ENCODE measurements around the gene TPCN2.

Gene TPCN2

GRCh38 chr11:69006816-69007215 lies 41.9 kb upstream of the TPCN2 start:
- TF ChIP-seq SIN3A (IDR thresholded peaks at IDR 0.05; ENCODE audit: borderline replicate concordance, insufficient read depth, low read length) (no peak), FOXP2 (optimal IDR thresholded peaks at IDR 0.05; ENCODE audit: borderline replicate concordance, extremely low read depth, extremely low read length, insufficient read depth) (no peak), TAF1 (IDR thresholded peaks at IDR 0.05; ENCODE audit: borderline replicate concordance, insufficient read depth, low read length) (no peak)

- no peak for TF ChIP-seq REST (IDR thresholded peaks at IDR 0.05; ENCODE audit: insufficient read depth in 1 of 2, low read depth in 2 of 2, low read length in 2 of 2)
- TF ChIP-seq POLR2AphosphoS5 (IDR thresholded peaks at IDR 0.05; ENCODE audit: low read depth, low read length) = no peak
- TF ChIP-seq SIN3A (IDR thresholded peaks at IDR 0.05; ENCODE audit: borderline replicate concordance, insufficient read depth, low read length) = no peak
- no peak for TF ChIP-seq TAF1 (IDR thresholded peaks at IDR 0.05; ENCODE audit: borderline replicate concordance, insufficient read depth, low read length)
- TF ChIP-seq FOXP2 (optimal IDR thresholded peaks at IDR 0.05; ENCODE audit: borderline replicate concordance, extremely low read depth, extremely low read length, insufficient read depth) = no peak
Observed at GRCh38 chr11:69007975-69008381, 40.8 kb upstream of the TPCN2 start.

DNA sequence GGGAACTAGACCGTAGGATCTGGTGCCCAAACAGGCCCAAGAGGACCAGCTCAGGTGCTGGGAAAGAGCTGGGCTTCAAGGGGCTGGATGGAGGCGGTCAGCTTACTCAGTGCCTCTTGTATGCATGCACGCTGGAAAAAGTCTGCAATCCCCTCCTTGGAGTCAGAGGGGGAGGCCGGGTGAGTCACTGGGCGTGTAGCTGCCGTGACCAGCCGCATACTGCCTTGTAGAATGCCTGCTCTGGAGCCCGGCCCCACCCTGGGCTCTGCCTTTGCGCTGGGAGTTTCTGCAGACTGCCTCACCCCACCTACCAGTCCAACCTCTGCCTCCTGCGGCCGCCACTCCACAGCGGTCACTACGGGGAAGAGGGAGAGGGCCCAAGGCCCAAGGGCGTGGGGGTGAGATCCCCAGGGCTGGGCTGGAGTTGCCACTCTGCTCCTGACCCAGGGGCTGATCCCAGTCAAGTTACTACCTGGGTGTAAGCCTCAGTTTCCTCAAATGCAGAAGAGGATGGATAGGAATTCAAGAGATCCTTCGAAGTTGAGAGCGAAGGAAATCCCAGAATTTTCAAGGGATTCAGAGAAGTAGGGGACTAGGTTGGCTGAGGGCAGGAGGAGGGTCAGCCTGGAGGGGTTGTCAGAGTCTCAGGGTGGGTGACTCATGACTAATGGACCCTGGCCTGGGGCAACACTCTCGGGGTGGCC lies 39.8 kb upstream of the TPCN2 start:
- TF ChIP-seq TAF1 (IDR thresholded peaks at IDR 0.05; ENCODE audit: borderline replicate concordance, insufficient read depth, low read length) = no peak
- no peak for TF ChIP-seq SIN3A (IDR thresholded peaks at IDR 0.05; ENCODE audit: borderline replicate concordance, insufficient read depth, low read length)
- no peak for TF ChIP-seq POLR2AphosphoS5 (IDR thresholded peaks at IDR 0.05; ENCODE audit: low read depth, low read length)
- no peak for TF ChIP-seq FOXP2 (optimal IDR thresholded peaks at IDR 0.05; ENCODE audit: borderline replicate concordance, extremely low read depth, extremely low read length, insufficient read depth)
- no peak for TF ChIP-seq REST (IDR thresholded peaks at IDR 0.05; ENCODE audit: insufficient read depth in 1 of 2, low read depth in 2 of 2, low read length in 2 of 2)

DNA sequence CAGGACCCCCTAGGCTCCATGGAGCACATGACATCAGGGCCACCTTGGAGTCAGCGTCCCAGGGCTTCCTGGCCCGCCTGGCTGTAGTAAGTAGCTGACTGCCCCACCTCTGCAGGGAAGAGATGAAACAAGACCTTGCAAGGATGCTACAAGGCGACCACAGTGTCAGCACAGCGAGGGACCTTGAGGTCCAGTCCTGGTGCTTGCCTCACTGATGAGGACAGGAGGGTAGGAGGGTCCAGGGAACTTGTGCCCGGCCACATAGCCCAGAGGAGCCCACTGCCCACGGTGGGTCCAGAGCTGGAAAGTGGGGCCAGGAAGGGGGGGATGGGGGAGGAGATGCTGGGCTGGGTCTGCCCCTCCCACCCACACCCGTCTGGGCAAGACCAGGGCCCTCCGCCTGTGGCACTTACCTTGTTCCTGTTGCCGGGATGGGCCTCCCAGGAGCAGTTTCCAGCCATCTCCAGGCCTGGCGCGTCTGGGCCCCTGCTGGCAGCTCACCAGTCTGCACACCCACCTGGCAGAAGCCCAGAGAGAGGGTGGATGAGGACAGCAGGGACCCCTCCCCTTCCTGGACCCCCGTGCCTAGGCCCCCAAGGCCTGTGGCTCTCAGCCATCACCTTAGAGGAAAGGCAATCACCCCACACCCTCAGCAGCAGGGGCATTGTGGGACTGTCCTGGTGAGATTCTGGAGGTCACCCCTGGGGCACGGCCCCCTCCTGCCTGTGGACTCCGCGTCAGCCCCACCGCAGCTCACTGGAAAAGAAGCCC lies 39.1 kb upstream of the TPCN2 start:
- TF ChIP-seq POLR2AphosphoS5 (IDR thresholded peaks at IDR 0.05; ENCODE audit: low read depth, low read length) (no peak), REST (IDR thresholded peaks at IDR 0.05; ENCODE audit: insufficient read depth in 1 of 2, low read depth in 2 of 2, low read length in 2 of 2) (no peak), FOXP2 (optimal IDR thresholded peaks at IDR 0.05; ENCODE audit: borderline replicate concordance, extremely low read depth, extremely low read length, insufficient read depth) (no peak), TAF1 (IDR thresholded peaks at IDR 0.05; ENCODE audit: borderline replicate concordance, insufficient read depth, low read length) (no peak), SIN3A (IDR thresholded peaks at IDR 0.05; ENCODE audit: borderline replicate concordance, insufficient read depth, low read length) (no peak)

DNA sequence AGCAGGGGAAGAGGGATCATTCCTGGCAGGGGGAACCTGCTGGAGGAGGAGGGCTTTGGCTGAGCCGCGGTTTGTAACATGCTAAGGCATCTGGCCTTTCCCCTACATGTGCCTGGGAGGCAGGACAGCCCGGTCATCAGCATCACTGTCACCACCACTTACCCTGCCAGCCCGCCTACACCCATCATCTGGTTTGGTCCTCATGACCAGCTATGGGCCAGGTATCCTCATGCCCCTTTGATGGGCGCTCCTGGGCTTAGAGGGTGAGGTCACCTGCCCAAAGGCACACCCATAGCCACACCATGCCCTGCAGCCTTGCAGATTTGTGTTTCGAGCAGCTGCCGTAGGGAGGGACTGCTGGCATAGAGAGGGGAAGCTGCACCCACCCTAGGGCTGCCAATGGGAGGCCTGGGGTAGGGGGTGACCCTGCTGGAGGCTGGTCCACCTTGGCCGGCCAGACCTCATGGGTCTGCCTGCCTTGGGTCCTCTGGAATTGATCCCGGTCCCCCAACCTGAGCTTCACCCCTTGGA lies 38.3 kb upstream of the TPCN2 start:
- TF ChIP-seq POLR2AphosphoS5 (IDR thresholded peaks at IDR 0.05; ENCODE audit: low read depth, low read length) (no peak), SIN3A (IDR thresholded peaks at IDR 0.05; ENCODE audit: borderline replicate concordance, insufficient read depth, low read length) (no peak), TAF1 (IDR thresholded peaks at IDR 0.05; ENCODE audit: borderline replicate concordance, insufficient read depth, low read length) (no peak), FOXP2 (optimal IDR thresholded peaks at IDR 0.05; ENCODE audit: borderline replicate concordance, extremely low read depth, extremely low read length, insufficient read depth) (no peak), REST (IDR thresholded peaks at IDR 0.05; ENCODE audit: insufficient read depth in 1 of 2, low read depth in 2 of 2, low read length in 2 of 2) (no peak)

All from PFSK-1 (cell line).